Heart right ventricle (tissue), 16 donors: ENCODE measurements around the gene GTPBP6. TPM values are rescaled to one million over a fixed set of nuclear protein-coding genes. Genes with fewer than 3 reads are reported as not detected.
A peak's percentile ranks its signal among the peaks of the same experiment; 100 is the strongest.

Experiments
- ATAC-seq, 8 donors: fragments of 200-7000 bp; cut with Tn5 transposase; one replicate each; pipeline ENCODE4 v1.9.1; 2020; ENCODE audit warnings: mild to moderate bottlenecking in 8 of 8, moderate library complexity in 8 of 8, moderate number of reproducible peaks in 1 of 8
- DNase-seq, 2 donors: peaks; one replicate each; pipeline ENCODE4 v3.0.0-alpha.2; 2020
- H3K27ac ChIP-seq, 10 donors: fragments of 200-600 bp; sonication (generic) in 2 of 10; one replicate each; pipeline versions ENCODE4 v1.5.0 to v1.8.0; 2020 to 2022; ENCODE audit warnings: mild to moderate bottlenecking in 3 of 10
- H3K27me3 ChIP-seq, 7 donors: fragments of 200-600 bp; one replicate each; pipeline ENCODE4 v1.8.0; 2021 to 2022; ENCODE audit warnings: mild to moderate bottlenecking in 2 of 7
- H3K36me3 ChIP-seq, 9 donors: fragments of 200-600 bp; sonication (generic) in 1 of 9; one replicate each; pipeline versions ENCODE4 v1.5.0 to v1.8.0; 2020 to 2022; ENCODE audit warnings: mild to moderate bottlenecking in 2 of 9
- H3K4me1 ChIP-seq, 9 donors: fragments of 200-600 bp; sonication (generic) in 1 of 9; one replicate each; pipeline versions ENCODE4 v1.5.0 to v1.8.0; 2020 to 2022; ENCODE audit warnings: mild to moderate bottlenecking in 4 of 9
- H3K4me3 ChIP-seq, 10 donors: fragments of 200-600 bp; sonication (generic) in 2 of 10; one replicate each; pipeline versions ENCODE4 v1.5.0 to v1.8.0; 2020 to 2022; ENCODE audit warnings: mild to moderate bottlenecking in 7 of 10, moderate library complexity in 2 of 10
- H3K9me3 ChIP-seq, 11 donors: fragments of 200-600 bp in 10 of 11; sonication (generic) in 2 of 11; one replicate each; pipeline versions ENCODE4 v1.5.0 to v1.8.0; 2013 to 2022; ENCODE audit warnings: mild to moderate bottlenecking in 2 of 11, control low read depth in 1 of 11, moderate library complexity in 1 of 11
- WGBS, 2 donors: extraction: QIAGEN DNeasy Blood & Tissue Kit; methylation state at CpG; one replicate each; pipeline ENCODE4 v1.1.7; 2013; ENCODE audit warnings: inconsistent platforms in 1 of 2; 5-methylcytosine and 5-hydroxymethylcytosine counted together
- intact Hi-C, 10 donors: fragments of 100-400 bp; cut with DNase I; formaldehyde crosslinking; loops; one replicate each; pipeline versions ENCODE4 v1.11.1 to v1.14.2; 2022
- polyA plus RNA-seq, 2 donors: library from polyadenylated mRNA; stranded (reverse); fragments of 200-250 nt; gene quantifications; one replicate each; pipeline ENCODE4 v1.2.3, GENCODE V29; 2013
- total RNA-seq, 10 donors: library from RNA; stranded (reverse); fragmentation: NEBNext Ultra II Directional in 3 of 10; extraction: Animal tissue kit (Norgen Biotek cat#: 25700) in 3 of 10; gene quantifications; one replicate each; pipeline versions ENCODE4 v1.2.1 to v1.2.4, GENCODE V29; 2021 to 2023
- TF ChIP-seq, protein P1 (sequence below), 9 donors: fragments of 200-600 bp; sonication (generic) in 2 of 9; IDR thresholded peaks; one replicate each; pipeline versions ENCODE4 v1.5.0 to v1.8.0; 2021 to 2022; ENCODE audit warnings: antibody characterized with exemption in 9 of 9, mild to moderate bottlenecking in 5 of 9, moderate library complexity in 1 of 9
- donor health status: Arrhythmogenic right ventricular cardiomyopathy.
- donor health status: ischemic (EF 13 %, LVEDD 7.1; RV severe dilation, severe dysfunction).
- donor health status: healthy with polysubstance abuse.
- donor health status: DM: no; HTN: yes; CAD: no.
- donor health status: DM: no; HTN: no; CAD: no.
- donor health status: ischemic (EF 25% LVEDD 6.9; RV normal size, moderate dysfunction).
- donor health status: ischemic (EF 25% LVEDD 5.7; RV mildly dilated, moderate dysfunction).
- donor health status: healthy.
- donor health status: DM: yes; HTN: yes; CAD: no.
- donor health status: Ischemic cardiomyopathy.
- donor health status: ischemic (EF 35%, LVEDD 5.7; RV mildly dilated, moderate dysfunction).
- donor health status: nonischemic (EF 11% LVEDD 7.7; RV severe dilation, severe dysfunction).
- donor health status: DM: yes; HTN: yes; CAD: no.
- donor health status: PGD.
- donor health status: ischemic (EF 29% LVEDD 5.4; RV normal size, mild dysfunction).
- donor health status: nonischemic (EF 23%, LVEDD 6.1; RV moderate dilation, normal function).

The GTPBP6 gene
- total and polyA plus RNA-seq, 12 donors, result 29.8 to 103 (median 46.3) TPM

- H3K27me3 ChIP-seq, result no peaks in the 10 kb centered on the region
- ATAC-seq (peak in 1 of 8 donors; percentile 9), DNase-seq (no peak)
- TF ChIP-seq, protein P1, sequence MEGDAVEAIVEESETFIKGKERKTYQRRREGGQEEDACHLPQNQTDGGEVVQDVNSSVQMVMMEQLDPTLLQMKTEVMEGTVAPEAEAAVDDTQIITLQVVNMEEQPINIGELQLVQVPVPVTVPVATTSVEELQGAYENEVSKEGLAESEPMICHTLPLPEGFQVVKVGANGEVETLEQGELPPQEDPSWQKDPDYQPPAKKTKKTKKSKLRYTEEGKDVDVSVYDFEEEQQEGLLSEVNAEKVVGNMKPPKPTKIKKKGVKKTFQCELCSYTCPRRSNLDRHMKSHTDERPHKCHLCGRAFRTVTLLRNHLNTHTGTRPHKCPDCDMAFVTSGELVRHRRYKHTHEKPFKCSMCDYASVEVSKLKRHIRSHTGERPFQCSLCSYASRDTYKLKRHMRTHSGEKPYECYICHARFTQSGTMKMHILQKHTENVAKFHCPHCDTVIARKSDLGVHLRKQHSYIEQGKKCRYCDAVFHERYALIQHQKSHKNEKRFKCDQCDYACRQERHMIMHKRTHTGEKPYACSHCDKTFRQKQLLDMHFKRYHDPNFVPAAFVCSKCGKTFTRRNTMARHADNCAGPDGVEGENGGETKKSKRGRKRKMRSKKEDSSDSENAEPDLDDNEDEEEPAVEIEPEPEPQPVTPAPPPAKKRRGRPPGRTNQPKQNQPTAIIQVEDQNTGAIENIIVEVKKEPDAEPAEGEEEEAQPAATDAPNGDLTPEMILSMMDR (IDR thresholded peaks at IDR 0.05), result no peak
- peak overlapping the region in 7 of 10 donors; percentile 85 to 96 (median 92) for H3K27ac ChIP-seq
- peak overlapping the region; percentile 55 to 100 (median 78) for H3K4me3 ChIP-seq
- intact Hi-C loops, result loop anchor here in 2 of 10 donors (2.0 to 5.0 kb wide), 2 partner anchors 40 to 69 kb away; partner anchors contain the start of gene PPP2R3B (in 1 of the 2)
- peaks cover 9 to 28% (median 16%) of the 10 kb centered on the region in 9 donors for H3K4me1 ChIP-seq
- H3K9me3 ChIP-seq, result no peaks in the 10 kb centered on the region
- WGBS, 2 donors, result 50 to 59% methylated on average over 18 to 28 of the region's 28 CpGs
- H3K36me3 ChIP-seq, result peaks cover 0 to 36% (median 15%) of the 10 kb centered on the region in 9 donors
These were observed 1.1 kb downstream of the GTPBP6 start for GRCh38 chrX:317424-318067.

DNA sequence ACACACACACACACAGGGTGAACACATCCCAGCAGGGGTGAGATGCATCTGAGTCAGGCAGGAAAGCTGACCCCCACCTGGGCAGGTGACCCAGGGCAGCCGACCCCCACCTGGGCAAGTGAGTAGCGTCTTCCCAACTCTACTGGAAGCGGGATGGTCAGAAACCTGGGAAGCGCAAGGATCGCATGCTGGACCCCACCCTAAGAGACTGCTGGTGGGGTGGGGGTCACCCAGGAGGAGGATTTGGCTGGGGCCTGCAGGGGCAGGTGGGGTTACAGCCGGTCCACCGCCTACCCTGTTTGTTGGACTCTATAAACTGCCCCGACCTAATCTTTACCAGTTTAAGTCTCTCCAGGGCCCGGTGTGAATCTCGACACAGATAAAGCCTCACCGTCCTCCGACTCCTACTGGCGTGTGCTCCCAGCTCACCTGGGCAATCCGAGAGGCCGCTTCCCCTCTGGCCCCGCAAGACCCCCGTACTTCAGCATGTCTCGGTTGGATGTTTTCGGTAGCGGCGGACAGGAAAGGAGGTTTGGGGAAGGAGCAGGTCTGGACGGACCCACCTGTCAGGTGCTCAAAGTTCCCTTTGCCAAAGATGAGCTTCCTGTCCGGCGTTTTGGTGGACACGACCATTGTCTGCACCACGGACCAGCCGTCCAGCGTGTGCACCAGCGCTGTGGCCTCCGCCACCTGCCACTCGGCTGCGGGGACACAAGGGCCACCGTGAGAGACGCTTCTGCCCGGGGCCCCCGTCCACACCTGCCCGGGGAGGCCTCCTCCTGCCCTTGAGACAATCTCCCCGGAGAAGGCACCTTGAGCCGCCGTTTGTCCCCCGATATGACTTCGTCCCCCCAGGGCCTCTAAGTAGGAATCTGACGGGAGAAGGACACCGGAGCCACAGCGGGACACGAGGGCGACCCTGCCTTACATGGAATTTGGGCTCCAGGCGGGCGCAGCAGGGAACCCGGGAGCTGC lies 2.0 kb downstream of the GTPBP6 start:
- Histone ChIP-seq H3K9me3 (no peaks in the 10 kb centered on the region), H3K4me1 (peaks cover 9 to 28% (median 16%) of the 10 kb centered on the region in 9 donors), H3K36me3 (peaks cover 0 to 45% (median 24%) of the 10 kb centered on the region in 9 donors), H3K27ac (no peak overlapping the region), H3K4me3 (no peak overlapping the region), H3K27me3 (no peaks in the 10 kb centered on the region)
- 89 to 96% methylated on average over 50 of the region's 50 CpGs for WGBS, 2 donors
- ATAC-seq, result no peak
- intact Hi-C loops, result loop anchor here in 1 of 10 donors (5.0 kb wide), 1 partner anchor 39 kb away; no protein-coding TSS in a partner anchor
- DNase-seq, result no peak
- TF ChIP-seq, protein P1 (IDR thresholded peaks at IDR 0.05), result no peak

GRCh38 chrX:314781-315595 lies 3.6 kb downstream of the GTPBP6 start:
- intact Hi-C loops, result loop anchor here in 1 of 10 donors (5.0 kb wide), 1 partner anchor 38 kb away; no protein-coding TSS in a partner anchor
- ATAC-seq (no peak), DNase-seq (no peak)
- peaks cover 5 to 18% (median 7%) of the 10 kb centered on the region in 9 donors for H3K4me1 ChIP-seq
- no peak overlapping the region for H3K27ac ChIP-seq
- TF ChIP-seq, protein P1 (IDR thresholded peaks at IDR 0.05), result no peak
- no peak overlapping the region for H3K4me3 ChIP-seq
- H3K36me3 ChIP-seq, result peaks cover 0 to 59% (median 35%) of the 10 kb centered on the region in 9 donors
- 89 to 90% methylated on average over 51 of the region's 51 CpGs for WGBS, 2 donors
- H3K9me3 ChIP-seq, result no peaks in the 10 kb centered on the region
- H3K27me3 ChIP-seq, result no peaks in the 10 kb centered on the region
